Trophoblast cell (in vitro differentiated cells and primary cell): ENCODE data around the gene ANKS4B.
"Not testable (repeated sequence)": the region's sequence is repeated elsewhere in the genome, so short reads cannot be mapped to it uniquely, and the experiment has no call there.

Experiments
- DNase-seq, 2 donors: peaks; one replicate each; pipeline ENCODE4 v3.0.0-alpha.2; 2016
- H2AFZ ChIP-seq: 2 replicates; pipeline ENCODE4 v1.6.1; 2013; ENCODE audit warnings: low read length, moderate library complexity, mild to moderate bottlenecking; ENCODE audit not compliant: insufficient read depth, poor library complexity
- H2AK5ac ChIP-seq: 2 replicates; pipeline ENCODE4 v1.6.1; 2013; ENCODE audit warnings: mild to moderate bottlenecking, low read length
- H2BK120ac ChIP-seq: 2 replicates; pipeline ENCODE4 v1.6.1; 2013; ENCODE audit warnings: low read length, mild to moderate bottlenecking, moderate library complexity; ENCODE audit not compliant: insufficient read depth, poor library complexity
- H2BK12ac ChIP-seq: 2 replicates; pipeline ENCODE4 v1.6.1; 2013; ENCODE audit warnings: mild to moderate bottlenecking, low read length, moderate library complexity
- H2BK5ac ChIP-seq: 2 replicates; pipeline ENCODE4 v1.6.1; 2013; ENCODE audit warnings: low read length, low read depth, moderate library complexity, mild to moderate bottlenecking; ENCODE audit not compliant: poor library complexity
- H3K14ac ChIP-seq: 2 replicates; pipeline ENCODE4 v1.6.1; 2013; ENCODE audit warnings: mild to moderate bottlenecking, low read length
- H3K18ac ChIP-seq: 2 replicates; pipeline ENCODE4 v1.6.1; 2013; ENCODE audit warnings: mild to moderate bottlenecking, low read length
- H3K23ac ChIP-seq: 2 replicates; pipeline ENCODE4 v1.6.1; 2013; ENCODE audit warnings: low read length
- H3K27ac ChIP-seq: 2 replicates; pipeline ENCODE4 v1.5.1; 2013; ENCODE audit warnings: low read depth, mild to moderate bottlenecking, inconsistent platforms, low read length, moderate library complexity
- H3K27me3 ChIP-seq: 2 replicates; pipeline ENCODE4 v1.6.1; 2013; ENCODE audit warnings: inconsistent platforms, mild to moderate bottlenecking, low read length, moderate library complexity; ENCODE audit not compliant: insufficient read depth
- H3K36me3 ChIP-seq, 2 experiments: 1 replicate in 1 of 2; 2 replicates in 1 of 2; pipeline ENCODE4 v1.6.1; 2013; ENCODE audit warnings: low read length in 2 of 2, mild to moderate bottlenecking in 2 of 2, moderate library complexity in 1 of 2; ENCODE audit not compliant: insufficient read depth in 2 of 2, control insufficient read depth in 1 of 2
- H3K4ac ChIP-seq: 2 replicates; pipeline ENCODE4 v1.6.1; 2013; ENCODE audit warnings: low read depth, mild to moderate bottlenecking, low read length, moderate library complexity
- H3K4me1 ChIP-seq, 2 experiments: 1 replicate in 1 of 2; 2 replicates in 1 of 2; pipeline ENCODE4 v1.6.1; 2013; ENCODE audit warnings: low read length in 2 of 2, mild to moderate bottlenecking in 2 of 2, moderate library complexity in 1 of 2; ENCODE audit not compliant: insufficient read depth in 2 of 2, control insufficient read depth in 1 of 2
- H3K4me2 ChIP-seq: 2 replicates; pipeline ENCODE4 v1.6.1; 2013; ENCODE audit warnings: inconsistent platforms, mild to moderate bottlenecking, low read length, moderate library complexity
- H3K4me3 ChIP-seq: 2 replicates; pipeline ENCODE4 v1.5.1; 2013; ENCODE audit warnings: mild to moderate bottlenecking, low read depth, low read length, inconsistent platforms
- H3K79me1 ChIP-seq: one replicate; pipeline ENCODE4 v1.6.1; 2013; ENCODE audit warnings: low read length
- H3K79me2 ChIP-seq: 2 replicates; pipeline ENCODE4 v1.6.1; 2013; ENCODE audit warnings: low read length, mild to moderate bottlenecking; ENCODE audit not compliant: control insufficient read depth, insufficient read depth, poor library complexity
- H3K9ac ChIP-seq: 2 replicates; pipeline ENCODE4 v1.6.1; 2013; ENCODE audit warnings: mild to moderate bottlenecking, low read length
- H3K9me3 ChIP-seq: 2 replicates; pipeline ENCODE4 v1.6.1; 2013; ENCODE audit warnings: low read depth, mild to moderate bottlenecking, control low read depth, inconsistent platforms, low read length; ENCODE audit not compliant: insufficient read depth
- H4K12ac ChIP-seq: 2 replicates; pipeline ENCODE4 v1.6.1; 2013; ENCODE audit warnings: low read depth, mild to moderate bottlenecking, low read length, moderate library complexity
- H4K8ac ChIP-seq: 2 replicates; pipeline ENCODE4 v1.6.1; 2013; ENCODE audit warnings: low read depth, mild to moderate bottlenecking, low read length, moderate library complexity
- H4K91ac ChIP-seq: one replicate; pipeline ENCODE4 v1.6.1; 2013; ENCODE audit warnings: low read depth, mild to moderate bottlenecking, low read length, moderate library complexity
- whole genome bisulfite sequencing: extraction: QIAGEN DNeasy Blood & Tissue Kit; methylation state at CpG from one replicate; pipeline ENCODE4 v1.1.7; 2013; ENCODE audit warnings: missing lambda C conversion rate; ENCODE audit not compliant: insufficient read length, insufficient coverage; ENCODE audit errors: extremely low coverage; 5-methylcytosine and 5-hydroxymethylcytosine counted together

ANKS4B gene

GRCh38 chr16:21192991-21193390, 40.5 kb upstream of the ANKS4B start:
- Histone ChIP-seq H3K27me3 (no peaks in the 10 kb centered on the region), H3K9ac (no peak overlapping the region), H2AFZ (no peak overlapping the region), H3K79me1 (no peaks in the 10 kb centered on the region), H2BK120ac (no peak overlapping the region), H3K14ac (no peak overlapping the region), H3K36me3 (no peaks in the 10 kb centered on the region), H3K27ac (no peak overlapping the region), H4K91ac (no peak overlapping the region), H3K4me2 (no peak overlapping the region), H3K4me1 (peaks cover 2 to 3% of the 10 kb centered on the region in 2 experiments), H3K79me2 (no peaks in the 10 kb centered on the region), H3K4ac (no peak overlapping the region), H3K4me3 (no peak overlapping the region), H2BK5ac (no peak overlapping the region), H2BK12ac (no peak overlapping the region), H2AK5ac (no peak overlapping the region), H3K9me3 (peaks cover 2% of the 10 kb centered on the region), H3K18ac (no peak overlapping the region), H4K12ac (no peak overlapping the region), H4K8ac (no peak overlapping the region), H3K23ac (no peak overlapping the region)
- WGBS, result no CpG with 5 or more reads among the region's 1 CpG
- no peak for DNase-seq

DNA sequence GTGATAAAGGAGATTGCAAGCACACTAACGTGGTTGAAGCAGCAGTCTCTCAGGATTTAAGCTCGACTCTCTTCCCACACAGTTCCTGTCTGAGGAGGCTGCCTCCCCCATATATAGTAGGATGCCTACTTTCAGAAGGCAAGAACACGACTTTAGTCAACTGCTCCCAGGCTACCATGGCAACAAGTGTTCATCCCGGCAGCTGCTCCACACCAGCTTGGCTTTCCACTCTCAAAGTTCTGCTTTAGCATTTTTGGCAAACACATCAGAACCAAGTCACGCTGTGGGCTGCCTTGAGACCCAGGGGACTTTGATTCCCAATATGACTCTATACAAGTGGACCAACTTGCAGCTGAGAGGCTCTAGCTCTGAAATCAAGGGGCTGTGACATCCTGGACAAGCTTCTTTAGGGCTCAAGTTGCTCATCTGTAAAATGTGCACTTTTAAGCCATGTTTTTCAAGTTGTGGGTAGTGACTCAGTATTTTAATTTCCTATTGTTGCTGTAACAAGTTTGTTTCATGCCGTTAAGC, 38.7 kb upstream of the ANKS4B start:
- no peak overlapping the region for H3K27ac ChIP-seq
- H2BK12ac ChIP-seq, result no peak overlapping the region
- no peak overlapping the region for H3K9ac ChIP-seq
- no peak overlapping the region for H2AFZ ChIP-seq
- no peak overlapping the region for H3K23ac ChIP-seq
- no peak overlapping the region for H3K4me3 ChIP-seq
- H2BK5ac ChIP-seq, result no peak overlapping the region
- peaks cover 7 to 8% of the 10 kb centered on the region in 2 experiments for H3K4me1 ChIP-seq
- H2BK120ac ChIP-seq, result no peak overlapping the region
- no peak overlapping the region for H3K4ac ChIP-seq
- no peaks in the 10 kb centered on the region for H3K79me2 ChIP-seq
- no peak overlapping the region for H2AK5ac ChIP-seq
- H4K91ac ChIP-seq, result no peak overlapping the region
- H4K12ac ChIP-seq, result no peak overlapping the region
- no peak overlapping the region for H3K18ac ChIP-seq
- no CpG with 5 or more reads among the region's 6 CpGs for WGBS
- peaks cover 2% of the 10 kb centered on the region for H3K9me3 ChIP-seq
- H3K79me1 ChIP-seq, result no peaks in the 10 kb centered on the region
- no peak overlapping the region for H3K14ac ChIP-seq
- no peak overlapping the region for H3K4me2 ChIP-seq
- DNase-seq, result no peak
- H4K8ac ChIP-seq, result no peak overlapping the region
- H3K27me3 ChIP-seq, result no peaks in the 10 kb centered on the region
- H3K36me3 ChIP-seq, result no peaks in the 10 kb centered on the region

DNA sequence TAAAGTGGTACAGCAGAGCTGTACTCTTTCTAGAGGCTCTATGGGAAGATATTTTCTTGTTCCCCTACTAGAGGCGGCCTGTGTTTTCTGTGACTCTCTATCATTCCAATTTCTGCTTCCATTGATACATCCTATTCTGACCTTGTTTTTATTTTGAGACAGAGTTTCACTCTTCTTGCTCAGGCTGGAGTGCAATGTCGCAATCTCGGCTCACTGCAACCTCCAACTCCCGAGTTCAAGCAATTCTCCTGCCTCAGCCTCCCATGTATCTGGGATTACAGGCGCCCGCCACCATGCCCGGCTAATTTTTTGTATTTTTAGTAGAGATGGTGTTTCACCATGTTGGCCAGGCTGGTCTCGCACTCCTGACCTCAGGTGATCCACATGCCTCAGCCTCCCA, 38.2 kb upstream of the ANKS4B start:
- H2BK12ac ChIP-seq, H4K12ac ChIP-seq, H3K4me1 ChIP-seq, H3K18ac ChIP-seq, H2BK120ac ChIP-seq, H3K4me3 ChIP-seq, H3K4ac ChIP-seq, H3K9ac ChIP-seq, H4K8ac ChIP-seq, H3K79me1 ChIP-seq, H3K36me3 ChIP-seq, H3K79me2 ChIP-seq, H3K4me2 ChIP-seq, H3K9me3 ChIP-seq, H3K14ac ChIP-seq, H2AK5ac ChIP-seq, H4K91ac ChIP-seq, DNase-seq, H2AFZ ChIP-seq, H3K27ac ChIP-seq, H3K23ac ChIP-seq, H3K27me3 ChIP-seq, H2BK5ac ChIP-seq: not testable (repeated sequence)
- no CpG with 5 or more reads among the region's 8 CpGs for WGBS

- Histone ChIP-seq H3K4me2 (no peak overlapping the region), H3K4ac (no peak overlapping the region), H4K12ac (no peak overlapping the region), H3K9me3 (no peaks in the 10 kb centered on the region), H3K27me3 (no peaks in the 10 kb centered on the region), H2AK5ac (no peak overlapping the region), H3K23ac (no peak overlapping the region), H3K79me1 (no peaks in the 10 kb centered on the region), H2AFZ (no peak overlapping the region), H2BK12ac (no peak overlapping the region), H3K4me1 (peaks cover 7 to 10% of the 10 kb centered on the region in 2 experiments), H3K4me3 (no peak overlapping the region), H3K36me3 (no peaks in the 10 kb centered on the region), H3K14ac (no peak overlapping the region), H3K79me2 (no peaks in the 10 kb centered on the region), H3K27ac (no peak overlapping the region), H3K9ac (no peak overlapping the region), H3K18ac (no peak overlapping the region), H4K8ac (no peak overlapping the region), H2BK5ac (no peak overlapping the region), H2BK120ac (no peak overlapping the region), H4K91ac (no peak overlapping the region)
- WGBS, result no CpG with 5 or more reads among the region's 1 CpG
- no peak for DNase-seq
Measured at GRCh38 chr16:21197112-21197511, 36.4 kb upstream of the ANKS4B start.
